Measurements from ENCODE around the gene ZNRD2. TPM values are rescaled to one million over a fixed set of nuclear protein-coding genes. Genes with fewer than 3 reads are reported as not detected.

ZNRD2 gene
- total RNA-seq, 2 experiments from 2014 or later = 38.7 to 39.9 TPM

GRCh38 chr11:65589444-65590239 is 19.4 kb downstream of the ZNRD2 start:
- ChIA-PET POLR2A (interaction anchor here (0.6 to 3.3 kb wide), 4 partner anchors 14 to 91 kb away, joined by 3 to 28 read pairs (median 4); partner anchors contain the start of genes EHBP1L1, MALAT1 and SCYL1), CTCF (interaction anchor here (0.8 to 5.6 kb wide), 4 partner anchors 13 to 59 kb away, joined by 3 to 86 read pairs (median 21); partner anchors contain the start of gene EHBP1L1)
- peaks cover 38% of the 10 kb centered on the region for H3K4me1 ChIP-seq (ENCODE audit: insufficient read depth, low read length)
- H3K36me3 ChIP-seq (ENCODE audit: insufficient read depth, low read length) = peaks cover 47% of the 10 kb centered on the region
- no peak for ATAC-seq (ENCODE audit: poor library complexity)
- DNase-seq = peak in 3 of 14 experiments; percentile 20 to 72 (median 58)
- H3K36me3 Mint-ChIP-seq (ENCODE audit: low read depth) = peaks cover 42% of the 10 kb centered on the region
- H3K27ac Mint-ChIP-seq = no peak overlapping the region
- peaks cover 22% of the 10 kb centered on the region for H3K4me1 Mint-ChIP-seq (ENCODE audit: low read depth)
- H3K27me3 Mint-ChIP-seq = no peaks in the 10 kb centered on the region
- no peak overlapping the region for H3K27ac ChIP-seq (ENCODE audit: low read depth in 1 of 2, low read length in 2 of 2)
- no peaks in the 10 kb centered on the region for H3K27me3 ChIP-seq (ENCODE audit: control insufficient read depth in 1 of 2, insufficient read depth in 2 of 2, low read length in 2 of 2)
- H3K9me3 Mint-ChIP-seq = no peaks in the 10 kb centered on the region
- H3K4me3 ChIP-seq (ENCODE audit: low read length) = no peak overlapping the region
- H3K9me3 ChIP-seq (ENCODE audit: control insufficient read depth in 1 of 2, insufficient read depth in 1 of 2, low read length in 2 of 2) = no peaks in the 10 kb centered on the region
- TF ChIP-seq CTCF (IDR thresholded peaks at IDR 0.05) = no peak
- no peak overlapping the region for H3K4me3 Mint-ChIP-seq
- intact Hi-C loops (cut with DNase I, micrococcal nuclease) = loop anchor here in 1 of 2 experiments (1.0 kb wide), 1 partner anchor 11 kb away; no protein-coding TSS in a partner anchor

GRCh38 chr11:65590240-65590738 is 20.0 kb downstream of the ZNRD2 start:
- H3K9me3 ChIP-seq (ENCODE audit: control insufficient read depth in 1 of 2, insufficient read depth in 1 of 2, low read length in 2 of 2) = no peaks in the 10 kb centered on the region
- no peaks in the 10 kb centered on the region for H3K27me3 Mint-ChIP-seq
- H3K9me3 Mint-ChIP-seq = no peaks in the 10 kb centered on the region
- H3K4me3 ChIP-seq (ENCODE audit: low read length) = no peak overlapping the region
- no peaks in the 10 kb centered on the region for H3K27me3 ChIP-seq (ENCODE audit: control insufficient read depth in 1 of 2, insufficient read depth in 2 of 2, low read length in 2 of 2)
- H3K27ac Mint-ChIP-seq = no peak overlapping the region
- peaks cover 27% of the 10 kb centered on the region for H3K4me1 Mint-ChIP-seq (ENCODE audit: low read depth)
- DNase-seq = peak in 1 of 14 experiments; percentile 22
- ChIA-PET CTCF (interaction anchor here (0.8 to 5.6 kb wide), 3 partner anchors 14 to 60 kb away, joined by 3 to 86 read pairs (median 31); partner anchors contain the start of gene EHBP1L1), POLR2A (interaction anchor here (0.6 to 3.3 kb wide), 4 partner anchors 14 to 92 kb away, joined by 3 to 28 read pairs (median 4); partner anchors contain the start of genes EHBP1L1, MALAT1 and SCYL1)
- H3K36me3 ChIP-seq (ENCODE audit: insufficient read depth, low read length) = peaks cover 47% of the 10 kb centered on the region
- H3K27ac ChIP-seq (ENCODE audit: low read depth in 1 of 2, low read length in 2 of 2) = no peak overlapping the region
- no peak overlapping the region for H3K4me3 Mint-ChIP-seq
- no peak for ATAC-seq (ENCODE audit: poor library complexity)
- intact Hi-C loops (cut with DNase I, micrococcal nuclease) = loop anchor here in 1 of 2 experiments (1.0 kb wide), 1 partner anchor 12 kb away; no protein-coding TSS in a partner anchor
- peaks cover 44% of the 10 kb centered on the region for H3K4me1 ChIP-seq (ENCODE audit: insufficient read depth, low read length)
- peaks cover 42% of the 10 kb centered on the region for H3K36me3 Mint-ChIP-seq (ENCODE audit: low read depth)
- TF ChIP-seq CTCF (IDR thresholded peaks at IDR 0.05) = no peak

GRCh38 chr11:65591939-65592857 is 21.9 kb downstream of the ZNRD2 start:
- ChIA-PET POLR2A (interaction anchor here (0.8 to 4.7 kb wide), 4 partner anchors 12 to 52 kb away, joined by 3 to 23 read pairs (median 13); partner anchors contain the start of genes EHBP1L1 and FAM89B), CTCF (interaction anchor here (1.0 to 3.9 kb wide), 3 partner anchors 19 to 53 kb away, joined by 3 to 48 read pairs (median 8); partner anchors contain the start of gene FAM89B)
- H3K9me3 Mint-ChIP-seq = no peaks in the 10 kb centered on the region

More at GRCh38 chr11:65591939-65592857, 21.9 kb downstream of the ZNRD2 start:
- ATAC-seq (ENCODE audit: poor library complexity) = no peak
- no peak for TF ChIP-seq CTCF (IDR thresholded peaks at IDR 0.05)
- H3K4me3 Mint-ChIP-seq = no peak overlapping the region
- intact Hi-C loops (cut with DNase I, micrococcal nuclease) = no loop called here
- peaks cover 36% of the 10 kb centered on the region for H3K36me3 ChIP-seq (ENCODE audit: insufficient read depth, low read length)
- peak in 1 of 14 experiments; percentile 41 for DNase-seq
- no peaks in the 10 kb centered on the region for H3K27me3 ChIP-seq (ENCODE audit: control insufficient read depth in 1 of 2, insufficient read depth in 2 of 2, low read length in 2 of 2)
- H3K4me3 ChIP-seq (ENCODE audit: low read length) = no peak overlapping the region
- H3K4me1 Mint-ChIP-seq (ENCODE audit: low read depth) = peaks cover 32% of the 10 kb centered on the region
- peaks cover 35% of the 10 kb centered on the region for H3K36me3 Mint-ChIP-seq (ENCODE audit: low read depth)
- no peaks in the 10 kb centered on the region for H3K9me3 ChIP-seq (ENCODE audit: control insufficient read depth in 1 of 2, insufficient read depth in 1 of 2, low read length in 2 of 2)
- H3K27ac Mint-ChIP-seq = no peak overlapping the region
- H3K27me3 Mint-ChIP-seq = no peaks in the 10 kb centered on the region
- peaks cover 46% of the 10 kb centered on the region for H3K4me1 ChIP-seq (ENCODE audit: insufficient read depth, low read length)
- no peak overlapping the region for H3K27ac ChIP-seq (ENCODE audit: low read depth in 1 of 2, low read length in 2 of 2)

Measured in CD4-positive, alpha-beta T cell (primary cell).